HG02938 (cell line): ENCODE data around the gene CSF2.

ENCODE experiments used
- ATAC-seq: cut with Tn5 transposase; IDR thresholded peaks from one replicate; pipeline ENCODE4 v1.9.1; 2021; ENCODE audit warnings: mild to moderate bottlenecking, moderate library complexity; ENCODE audit not compliant: unreplicated experiment

CSF2 gene

DNA sequence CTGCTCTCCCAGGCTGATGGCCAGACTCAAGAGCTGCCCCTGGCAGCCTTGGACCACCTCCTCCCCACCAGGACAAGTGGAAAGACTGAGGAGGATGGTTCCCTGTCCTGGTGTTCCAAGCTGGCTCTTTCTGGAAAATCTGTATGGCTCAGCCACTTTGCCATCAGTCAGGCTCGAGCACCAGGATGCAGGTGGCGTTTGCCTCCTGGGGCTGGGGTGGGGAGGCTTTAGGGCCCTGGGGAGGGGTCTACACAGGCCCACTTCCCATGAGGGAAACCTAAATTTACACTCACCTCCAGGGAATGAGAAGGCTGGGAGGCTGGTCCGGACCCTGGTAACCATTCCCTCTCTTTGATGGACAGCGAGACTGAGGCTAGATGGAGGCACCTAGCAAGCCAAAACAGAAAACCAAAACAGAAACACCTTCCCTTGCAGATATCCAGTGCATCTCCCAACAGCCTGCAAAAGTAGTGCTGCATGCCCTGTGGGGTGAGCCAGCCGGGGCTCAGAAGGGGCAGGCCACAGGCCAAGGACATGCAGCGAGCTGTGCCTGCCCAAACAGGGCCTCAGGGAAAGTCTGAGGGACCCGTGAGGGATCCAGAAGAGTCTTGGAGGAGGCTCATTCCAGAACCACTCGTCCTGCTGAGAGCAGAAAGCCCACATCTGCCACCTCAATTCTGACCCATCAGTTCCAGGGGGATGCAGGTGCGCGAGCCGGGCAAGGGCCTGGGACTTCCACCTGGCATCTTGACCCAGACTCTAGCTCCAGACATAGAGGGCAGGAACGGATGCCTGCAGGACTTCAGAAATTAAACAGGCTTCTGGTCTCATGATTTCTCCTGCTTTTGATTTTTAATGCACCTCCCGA is 5.4 kb upstream of the CSF2 start:
- ATAC-seq, result no peak

GRCh38 chr5:132069561-132069960 is 4.0 kb upstream of the CSF2 start:
- ATAC-seq, result no peak

- ATAC-seq, result no peak
Observed at GRCh38 chr5:132069994-132070393, 3.6 kb upstream of the CSF2 start.

DNA sequence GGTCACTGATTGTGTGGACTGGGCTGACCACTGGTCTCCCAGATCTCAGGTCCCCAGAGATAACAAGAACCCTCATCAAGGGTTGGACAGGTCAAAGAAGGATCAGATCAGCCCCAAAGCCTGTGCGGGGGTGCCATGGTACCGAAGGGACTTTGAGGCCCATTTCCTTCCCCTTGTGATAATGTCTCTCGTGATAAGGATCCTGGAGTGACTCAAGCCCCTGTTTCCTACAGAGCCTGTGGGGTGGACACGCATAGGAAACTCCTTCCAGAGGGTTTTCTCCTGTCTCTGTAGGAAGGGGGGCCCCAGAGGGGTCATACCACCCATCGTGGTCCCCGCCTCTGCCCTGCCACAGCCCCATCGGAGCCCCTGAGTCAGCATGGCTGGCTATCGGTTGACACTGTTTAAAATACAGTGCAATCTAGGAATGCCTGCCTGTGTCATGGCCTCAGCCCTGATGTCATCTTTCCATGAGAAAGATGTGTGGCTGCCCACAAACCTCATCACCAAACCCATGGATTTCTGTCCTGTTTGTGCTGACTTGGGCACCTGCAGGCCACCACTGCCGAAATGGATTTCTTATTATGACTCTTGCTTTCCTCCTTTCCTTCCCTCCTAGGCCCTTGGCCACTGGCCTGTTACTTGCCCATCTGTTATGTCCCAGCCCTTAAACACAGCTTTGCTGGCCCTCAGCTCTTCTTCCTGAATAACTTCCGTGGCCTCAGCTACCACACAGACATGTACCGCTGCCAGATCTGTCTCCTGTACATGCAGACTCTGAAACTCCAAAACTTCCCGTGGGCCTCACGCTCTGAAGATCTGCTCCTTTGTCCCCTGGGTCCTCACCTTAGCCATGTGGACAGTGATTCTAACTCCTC is 2.9 kb upstream of the CSF2 start:
- no peak for ATAC-seq

GRCh38 chr5:132071338-132071707 is 2.3 kb upstream of the CSF2 start:
- ATAC-seq, result no peak

- no peak for ATAC-seq
Observed at GRCh38 chr5:132072070-132072469, 1.5 kb upstream of the CSF2 start.

GRCh38 chr5:132072528-132072927 is 1.1 kb upstream of the CSF2 start:
- ATAC-seq, result no peak

DNA sequence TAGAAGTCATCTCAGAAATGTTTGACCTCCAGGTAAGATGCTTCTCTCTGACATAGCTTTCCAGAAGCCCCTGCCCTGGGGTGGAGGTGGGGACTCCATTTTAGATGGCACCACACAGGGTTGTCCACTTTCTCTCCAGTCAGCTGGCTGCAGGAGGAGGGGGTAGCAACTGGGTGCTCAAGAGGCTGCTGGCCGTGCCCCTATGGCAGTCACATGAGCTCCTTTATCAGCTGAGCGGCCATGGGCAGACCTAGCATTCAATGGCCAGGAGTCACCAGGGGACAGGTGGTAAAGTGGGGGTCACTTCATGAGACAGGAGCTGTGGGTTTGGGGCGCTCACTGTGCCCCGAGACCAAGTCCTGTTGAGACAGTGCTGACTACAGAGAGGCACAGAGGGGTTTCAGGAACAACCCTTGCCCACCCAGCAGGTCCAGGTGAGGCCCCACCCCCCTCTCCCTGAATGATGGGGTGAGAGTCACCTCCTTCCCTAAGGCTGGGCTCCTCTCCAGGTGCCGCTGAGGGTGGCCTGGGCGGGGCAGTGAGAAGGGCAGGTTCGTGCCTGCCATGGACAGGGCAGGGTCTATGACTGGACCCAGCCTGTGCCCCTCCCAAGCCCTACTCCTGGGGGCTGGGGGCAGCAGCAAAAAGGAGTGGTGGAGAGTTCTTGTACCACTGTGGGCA is 642 bp downstream of the CSF2 start:
- no peak for ATAC-seq

DNA sequence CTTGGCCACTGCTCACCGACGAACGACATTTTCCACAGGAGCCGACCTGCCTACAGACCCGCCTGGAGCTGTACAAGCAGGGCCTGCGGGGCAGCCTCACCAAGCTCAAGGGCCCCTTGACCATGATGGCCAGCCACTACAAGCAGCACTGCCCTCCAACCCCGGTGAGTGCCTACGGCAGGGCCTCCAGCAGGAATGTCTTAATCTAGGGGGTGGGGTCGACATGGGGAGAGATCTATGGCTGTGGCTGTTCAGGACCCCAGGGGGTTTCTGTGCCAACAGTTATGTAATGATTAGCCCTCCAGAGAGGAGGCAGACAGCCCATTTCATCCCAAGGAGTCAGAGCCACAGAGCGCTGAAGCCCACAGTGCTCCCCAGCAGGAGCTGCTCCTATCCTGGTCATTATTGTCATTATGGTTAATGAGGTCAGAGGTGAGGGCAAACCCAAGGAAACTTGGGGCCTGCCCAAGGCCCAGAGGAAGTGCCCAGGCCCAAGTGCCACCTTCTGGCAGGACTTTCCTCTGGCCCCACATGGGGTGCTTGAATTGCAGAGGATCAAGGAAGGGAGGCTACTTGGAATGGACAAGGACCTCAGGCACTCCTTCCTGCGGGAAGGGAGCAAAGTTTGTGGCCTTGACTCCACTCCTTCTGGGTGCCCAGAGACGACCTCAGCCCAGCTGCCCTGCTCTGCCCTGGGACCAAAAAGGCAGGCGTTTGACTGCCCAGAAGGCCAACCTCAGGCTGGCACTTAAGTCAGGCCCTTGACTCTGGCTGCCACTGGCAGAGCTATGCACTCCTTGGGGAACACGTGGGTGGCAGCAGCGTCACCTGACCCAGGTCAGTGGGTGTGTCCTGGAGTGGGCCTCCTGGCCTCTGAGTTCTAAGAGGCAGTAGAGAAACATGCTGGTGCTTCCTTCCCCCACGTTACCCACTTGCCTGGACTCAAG is 1.5 kb downstream of the CSF2 start:
- no peak for ATAC-seq

- ATAC-seq, result no peak
Observed at GRCh38 chr5:132075719-132076077, 2.1 kb downstream of the CSF2 start.

GRCh38 chr5:132076202-132076830 is 2.7 kb downstream of the CSF2 start:
- no peak for ATAC-seq

DNA sequence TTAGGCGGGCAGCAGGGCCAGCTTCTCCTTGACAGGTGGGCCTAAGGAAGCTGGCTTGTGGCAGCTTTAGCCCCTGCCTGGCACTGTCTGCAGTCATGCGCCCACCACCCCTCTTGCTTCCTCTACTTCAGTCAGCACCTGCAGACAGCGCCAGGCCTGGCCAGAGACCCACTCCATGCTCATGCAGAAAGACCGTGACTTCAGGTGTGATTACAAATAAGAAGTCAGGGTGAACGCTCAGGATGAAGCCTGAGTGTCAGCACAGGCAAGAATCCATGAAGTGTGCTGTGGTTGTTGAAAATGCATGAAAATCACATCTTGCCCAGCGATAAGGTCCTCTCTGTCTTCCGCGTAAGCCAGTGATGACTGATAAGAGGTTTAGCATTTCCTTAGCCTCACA is 3.4 kb downstream of the CSF2 start:
- no peak for ATAC-seq

- no peak for ATAC-seq
Observed at GRCh38 chr5:132079081-132079480, 5.5 kb downstream of the CSF2 start.

DNA sequence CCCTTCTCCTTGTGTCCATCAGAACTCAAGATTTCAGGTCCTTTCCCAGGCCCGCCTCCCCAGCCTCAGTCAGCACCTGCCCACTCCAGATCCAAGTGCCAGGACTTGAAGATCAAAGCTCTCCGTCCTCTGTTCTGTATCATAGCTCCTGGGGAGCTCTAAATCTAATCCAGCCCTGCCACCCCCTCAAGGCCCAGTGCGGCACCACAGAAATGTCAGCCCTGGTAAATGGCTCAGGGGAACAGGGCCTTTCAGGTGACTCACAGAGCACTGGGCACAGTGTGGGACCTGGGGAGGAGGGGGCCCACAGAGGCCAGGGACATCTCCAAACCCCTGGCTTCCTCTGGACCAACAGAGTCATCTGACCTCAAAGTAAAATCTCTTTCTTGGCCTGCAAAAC is 6.0 kb downstream of the CSF2 start:
- no peak for ATAC-seq

DNA sequence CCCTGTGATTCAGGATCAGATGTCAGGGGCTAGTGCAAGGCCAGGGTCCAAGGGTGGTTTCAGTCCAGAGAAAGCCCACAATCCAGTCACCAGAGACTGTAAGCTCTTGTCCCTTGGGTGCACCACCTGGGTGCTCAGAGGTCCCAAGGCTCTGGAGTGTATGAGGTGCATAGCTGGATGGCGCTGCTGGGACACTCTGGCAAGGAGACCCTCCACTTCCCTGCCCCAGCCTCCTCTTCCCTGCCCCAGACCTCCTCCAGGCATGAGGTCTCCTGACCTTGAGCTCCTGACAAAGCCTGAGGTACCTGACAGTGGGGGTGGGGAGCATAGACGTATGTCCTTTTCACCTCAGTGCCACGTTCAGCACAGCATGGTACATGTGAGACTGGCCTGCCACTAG is 7.0 kb downstream of the CSF2 start:
- ATAC-seq, result no peak

- no peak for ATAC-seq
Observed at GRCh38 chr5:132081458-132081857, 7.9 kb downstream of the CSF2 start.

- no peak for ATAC-seq
Observed at GRCh38 chr5:132082329-132083023, 8.9 kb downstream of the CSF2 start.

DNA sequence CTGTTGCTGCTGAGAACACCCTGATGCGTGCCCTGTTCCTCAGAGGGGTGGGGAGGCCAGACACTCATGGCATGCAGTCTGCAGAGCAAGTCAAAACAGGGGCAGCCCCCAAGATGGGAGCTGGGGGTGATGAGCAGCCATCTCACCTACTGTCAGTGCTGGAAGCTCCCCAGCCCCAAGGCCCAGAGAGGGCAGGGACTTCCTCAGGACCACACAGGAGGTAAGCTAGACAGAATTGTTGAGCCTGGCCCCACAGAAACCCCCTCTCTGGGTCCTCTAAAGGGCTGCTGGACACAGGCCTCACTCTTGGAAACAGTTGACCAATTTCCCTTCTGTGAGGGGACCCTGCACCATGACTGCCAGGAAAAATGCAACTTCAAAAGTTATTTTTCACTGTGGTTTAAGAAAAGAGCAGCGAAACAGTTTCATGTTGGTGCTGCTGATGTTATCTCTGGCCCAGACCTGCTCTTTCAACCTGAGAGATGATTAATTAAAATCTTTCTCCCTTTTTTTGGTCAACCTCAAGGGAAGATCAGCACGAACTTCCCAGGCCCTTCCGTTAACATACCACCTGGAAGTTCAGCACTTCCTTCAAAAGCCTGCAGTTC is 9.6 kb downstream of the CSF2 start:
- no peak for ATAC-seq

DNA sequence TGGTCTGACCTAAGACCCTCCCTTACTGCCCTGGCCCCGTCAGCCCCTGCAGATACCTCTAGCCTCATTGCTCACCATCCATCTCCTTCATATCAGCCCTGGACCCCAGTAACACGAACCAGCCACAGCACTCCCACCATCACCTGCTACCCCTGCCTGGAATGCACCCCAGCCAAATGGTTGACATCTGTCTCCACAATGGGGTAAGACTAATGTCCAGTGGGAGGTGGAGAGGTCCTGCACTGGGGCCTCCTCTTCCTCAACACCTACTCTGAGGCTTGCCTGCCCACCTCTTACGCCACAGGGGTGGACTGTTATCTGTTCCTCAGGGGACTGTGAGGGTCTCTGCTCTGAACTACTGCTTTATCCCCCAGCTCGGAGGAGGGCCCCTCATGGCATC is 12.1 kb downstream of the CSF2 start:
- no peak for ATAC-seq
